H1 (cell line): ENCODE results near the gene ALG9. TPM values are rescaled to one million over a fixed set of nuclear protein-coding genes. Genes with fewer than 3 reads are reported as not detected.

ENCODE experiments used
- CTCF ChIA-PET: fragments of 300-600 bp; sonication (Branson Sonifier 250); formaldehyde crosslinking; loops from one replicate; lab custom pipeline; 2021; ENCODE audit not compliant: partially characterized antibody; lab: Charles Lee
- POLR2A ChIA-PET: fragments of 300-600 bp; sonication (Branson Sonifier 250); formaldehyde crosslinking; loops from one replicate; lab custom pipeline; 2021; ENCODE audit warnings: inconsistent platforms; ENCODE audit not compliant: partially characterized antibody; lab: Charles Lee
- DNase-seq, 2 experiments: peaks; one replicate each; pipeline versions ENCODE4 v3.0.0 to v3.0.0-alpha.2; 2010 to 2022; ENCODE audit warnings: low spot score in 2 of 2, low read depth in 1 of 2, mixed read lengths in 1 of 2
- FAIRE-seq: peaks from 2 replicates; lab custom pipeline; 2011; peaks lifted over from hg19 to GRCh38; lab: Jason Lieb, UNC
- H2AFZ ChIP-seq: 2 replicates; pipeline ENCODE4 v1.8.1; 2012; ENCODE audit warnings: low read length, inconsistent platforms
- H2AK5ac ChIP-seq: 2 replicates; pipeline ENCODE4 v1.6.1; 2013; ENCODE audit warnings: low read depth, low read length
- H2BK120ac ChIP-seq: replicated peaks from 2 replicates; pipeline ENCODE3; 2013; ENCODE audit warnings: low read depth, low read length, inconsistent platforms
- H2BK12ac ChIP-seq: 2 replicates; pipeline ENCODE4 v1.6.1; 2013; ENCODE audit warnings: low read depth, low read length
- H2BK15ac ChIP-seq: 2 replicates; pipeline ENCODE4 v1.6.1; 2013; ENCODE audit warnings: low read length
- H2BK20ac ChIP-seq: 2 replicates; pipeline ENCODE4 v1.6.1; 2013; ENCODE audit warnings: low read length
- H2BK5ac ChIP-seq: 2 replicates; pipeline ENCODE4 v1.6.1; 2013; ENCODE audit warnings: low read depth, low read length
- H3K14ac ChIP-seq: 2 replicates; pipeline ENCODE4 v1.6.1; 2013; ENCODE audit warnings: inconsistent platforms; ENCODE audit not compliant: insufficient read length
- H3K18ac ChIP-seq: 2 replicates; pipeline ENCODE4 v1.6.1; 2013; ENCODE audit warnings: low read length; ENCODE audit errors: extremely low read depth
- H3K23ac ChIP-seq: 2 replicates; pipeline ENCODE4 v1.6.1; 2013; ENCODE audit warnings: inconsistent platforms; ENCODE audit not compliant: insufficient read length
- H3K23me2 ChIP-seq: 2 replicates; pipeline ENCODE4 v1.6.1; 2013; ENCODE audit warnings: low read depth, low read length
- H3K27ac ChIP-seq: 2 replicates; pipeline ENCODE4 v1.6.1; 2011; ENCODE audit warnings: low read depth, low read length, inconsistent platforms
- H3K27me3 ChIP-seq, 4 experiments: replicated peaks in 1 of 4; 1 replicate in 1 of 4; 2 replicates in 3 of 4; pipeline versions ENCODE4 v1.6.1 to v1.8.1; 2011 to 2013; ENCODE audit warnings: low read length in 3 of 4, mild to moderate bottlenecking in 3 of 4, inconsistent platforms in 2 of 4, mixed read lengths in 2 of 4, moderate library complexity in 1 of 4; ENCODE audit not compliant: control insufficient read depth in 3 of 4, insufficient read depth in 3 of 4; ENCODE audit errors: extremely low read depth in 1 of 4
- H3K36me3 ChIP-seq, 4 experiments: 2 replicates each; pipeline versions ENCODE4 v1.6.1 to v1.8.1; 2011 to 2013; ENCODE audit warnings: mild to moderate bottlenecking in 4 of 4, low read length in 3 of 4, moderate library complexity in 2 of 4, control low read depth in 1 of 4, inconsistent platforms in 1 of 4; ENCODE audit not compliant: insufficient read depth in 4 of 4, control insufficient read depth in 2 of 4
- H3K4ac ChIP-seq: replicated peaks from 2 replicates; pipeline ENCODE3; 2013; ENCODE audit warnings: low read length, low read depth, mixed read lengths, inconsistent platforms; ENCODE audit not compliant: insufficient read length
- H3K4me1 ChIP-seq, 4 experiments: replicated peaks in 1 of 4; 1 replicate in 1 of 4; 2 replicates in 3 of 4; pipeline versions ENCODE4 v1.6.1 to v1.8.1; 2011 to 2013; ENCODE audit warnings: low read length in 3 of 4, inconsistent platforms in 2 of 4, mixed read lengths in 1 of 4; ENCODE audit not compliant: insufficient read depth in 4 of 4, control insufficient read depth in 3 of 4
- H3K4me2 ChIP-seq, 2 experiments: 2 replicates each; pipeline versions ENCODE4 v1.6.1 to v1.8.1; 2011 to 2013; ENCODE audit warnings: low read depth in 2 of 2, low read length in 2 of 2, control low read depth in 1 of 2, inconsistent platforms in 1 of 2, mild to moderate bottlenecking in 1 of 2; ENCODE audit not compliant: insufficient read depth in 1 of 2
- H3K4me3 ChIP-seq, 4 experiments: fragments of 200-600, 300-600 bp in 1 of 4; sonication (generic), shearing (Covaris generic), sonication (Bioruptor Twin) in 1 of 4; 2 replicates each; pipeline versions ENCODE4 v1.5.1 to v1.8.1; 2011 to 2016; ENCODE audit warnings: low read length in 4 of 4, low read depth in 3 of 4, control low read depth in 2 of 4, inconsistent platforms in 2 of 4, mild to moderate bottlenecking in 2 of 4, mixed read lengths in 1 of 4, moderate library complexity in 1 of 4; ENCODE audit not compliant: insufficient read depth in 2 of 4; ENCODE audit errors: extremely low read depth in 1 of 4
- H3K56ac ChIP-seq: replicated peaks from 2 replicates; pipeline ENCODE3; 2013; ENCODE audit warnings: low read depth, mild to moderate bottlenecking, mixed read lengths, low read length, inconsistent platforms; ENCODE audit not compliant: insufficient read length
- H3K79me1 ChIP-seq: 2 replicates; pipeline ENCODE4 v1.6.1; 2013; ENCODE audit warnings: low read depth, low read length, control low read depth
- H3K79me2 ChIP-seq, 2 experiments: 2 replicates each; pipeline versions ENCODE4 v1.6.1 to v1.8.1; 2012 to 2013; ENCODE audit warnings: low read length in 2 of 2, mild to moderate bottlenecking in 2 of 2, inconsistent platforms in 1 of 2; ENCODE audit not compliant: insufficient read depth in 2 of 2, control insufficient read depth in 1 of 2
- H3K9ac ChIP-seq, 4 experiments: replicated peaks in 1 of 4; 1 replicate in 1 of 4; 2 replicates in 3 of 4; pipeline versions ENCODE4 v1.6.1 to v1.8.1; 2011 to 2013; ENCODE audit warnings: low read depth in 3 of 4, low read length in 3 of 4, control low read depth in 2 of 4, mild to moderate bottlenecking in 2 of 4, moderate library complexity in 2 of 4, inconsistent platforms in 1 of 4; ENCODE audit errors: extremely low read depth in 1 of 4
- H3K9me3 ChIP-seq, 2 experiments: 2 replicates each; pipeline versions ENCODE4 v1.6.1 to v1.8.1; 2012 to 2013; ENCODE audit warnings: mild to moderate bottlenecking in 2 of 2, moderate library complexity in 2 of 2, control low read depth in 1 of 2, inconsistent platforms in 1 of 2, low read depth in 1 of 2, low read length in 1 of 2, mixed read lengths in 1 of 2; ENCODE audit not compliant: insufficient read depth in 2 of 2
- H4K20me1 ChIP-seq, 2 experiments: replicated peaks in 1 of 2; 2 replicates each; pipeline versions ENCODE3 to v1.8.1; 2011 to 2013; ENCODE audit warnings: inconsistent platforms in 2 of 2, low read length in 2 of 2, mild to moderate bottlenecking in 1 of 2; ENCODE audit not compliant: insufficient read depth in 2 of 2, control insufficient read depth in 1 of 2
- H4K5ac ChIP-seq: 2 replicates; pipeline ENCODE4 v1.6.1; 2013; ENCODE audit warnings: low read length, low read depth, mixed read lengths, inconsistent platforms; ENCODE audit not compliant: insufficient read length
- H4K8ac ChIP-seq: 2 replicates; pipeline ENCODE4 v1.8.0; 2013; ENCODE audit warnings: mild to moderate bottlenecking, moderate library complexity, low read length, inconsistent platforms; ENCODE audit not compliant: insufficient read depth; ENCODE audit errors: extremely low read depth
- H4K91ac ChIP-seq: replicated peaks from 2 replicates; pipeline ENCODE3; 2013; ENCODE audit warnings: low read length, mixed read lengths, inconsistent platforms; ENCODE audit not compliant: insufficient read length
- ATF3 ChIP-seq: IDR thresholded peaks from 2 replicates; pipeline ENCODE4 v1.6.1; 2011; ENCODE audit warnings: low read depth, mild to moderate bottlenecking, low read length; ENCODE audit not compliant: insufficient read depth
- EP300 ChIP-seq, 2 experiments: IDR thresholded peaks; 1 replicate in 1 of 2; 2 replicates in 1 of 2; pipeline ENCODE4 v1.6.1; 2011 to 2012; ENCODE audit warnings: low read depth in 2 of 2, low read length in 2 of 2, mild to moderate bottlenecking in 2 of 2, borderline replicate concordance in 1 of 2, inconsistent platforms in 1 of 2, moderate library complexity in 1 of 2
- GTF2F1 ChIP-seq: IDR thresholded peaks from 2 replicates; pipeline ENCODE4 v1.6.1; 2012; ENCODE audit warnings: low read depth, low read length, improper control_type of control experiment, borderline replicate concordance
- KDM4A ChIP-seq: IDR thresholded peaks from one replicate; pipeline ENCODE4 v1.7.1; 2012; ENCODE audit warnings: low read depth, mild to moderate bottlenecking, moderate library complexity, low read length, inconsistent platforms; ENCODE audit not compliant: severe bottlenecking
- MAFK ChIP-seq: IDR thresholded peaks from 2 replicates; pipeline ENCODE4 v1.6.1; 2012; ENCODE audit warnings: low read depth, mild to moderate bottlenecking, improper control_type of control experiment, low read length
- NANOG ChIP-seq: IDR thresholded peaks from 2 replicates; pipeline ENCODE4 v1.6.1; 2011; ENCODE audit warnings: low read length, low read depth, mild to moderate bottlenecking, inconsistent platforms; ENCODE audit not compliant: insufficient read depth, poor library complexity, severe bottlenecking
- RFX5 ChIP-seq: IDR thresholded peaks from 2 replicates; pipeline ENCODE4 v1.6.1; 2011; ENCODE audit warnings: low read depth, low read length, improper control_type of control experiment, borderline replicate concordance
- SRF ChIP-seq: IDR thresholded peaks from 2 replicates; pipeline ENCODE4 v1.6.1; 2011; ENCODE audit warnings: mild to moderate bottlenecking, low read depth, low read length, moderate library complexity
- TAF1 ChIP-seq: IDR thresholded peaks from 2 replicates; pipeline ENCODE4 v1.6.1; 2011; ENCODE audit warnings: mild to moderate bottlenecking, low read depth, low read length
- USF2 ChIP-seq: IDR thresholded peaks from 2 replicates; pipeline ENCODE4 v1.6.1; 2011; ENCODE audit warnings: low read length, improper control_type of control experiment
- WGBS, 2 experiments: shearing (Covaris generic) in 1 of 2; methylation state at CpG; one replicate each; pipeline versions ENCODE4 v1.1.6 to v1.1.7; 2013 to 2015; ENCODE audit warnings: low lambda C conversion rate in 2 of 2, mixed read lengths in 2 of 2, inconsistent platforms in 1 of 2, low coverage in 1 of 2, missing lambda C conversion rate in 1 of 2; ENCODE audit not compliant: insufficient replicate concordance in 2 of 2, insufficient coverage in 1 of 2, insufficient read length in 1 of 2; ENCODE audit errors: extremely low coverage in 1 of 2, missing lambda C conversion rate in 1 of 2; 5-methylcytosine and 5-hydroxymethylcytosine counted together
- polyA plus RNA-seq, 7 experiments: library from polyadenylated mRNA; depleted of rRNA in 3 of 7; stranded (reverse) in 5 of 7; unstranded in 2 of 7; fragments of >200 nt in 5 of 7; fragments of 200-250 nt in 2 of 7; gene quantifications; 1 replicate in 5 of 7; 2 replicates in 1 of 7; 4 replicates in 1 of 7; pipeline versions ENCODE4 v1.2.1 to v1.2.3, GENCODE V29; 2011 to 2013; ENCODE audit warnings: missing spikeins in 2 of 7, mixed read lengths in 2 of 7
- total RNA-seq: library from RNA; stranded (reverse); fragmentation: NEBNext Ultra II Directional; extraction: Animal tissue kit (Norgen Biotek cat#: 25700); gene quantifications from 2 replicates; pipeline ENCODE4 v1.2.1, GENCODE V29; 2021

Gene ALG9
- total and polyA plus RNA-seq, 2 of the 8 experiments (the other 6 are each of a cell fraction or from before 2014, with no cell fraction given) = 23.5 to 24.5 TPM

GRCh38 chr11:111776398-111777093, 94.8 kb downstream of the ALG9 start:
- Histone ChIP-seq H3K14ac (no peak overlapping the region), H2BK5ac (no peak overlapping the region), H3K4me2 (no peak overlapping the region), H3K27ac (no peak overlapping the region), H4K5ac (no peak overlapping the region), H3K27me3 (no peaks in the 10 kb centered on the region), H3K4me3 (no peak overlapping the region), H2BK12ac (no peak overlapping the region), H2BK15ac (no peak overlapping the region), H3K18ac (no peak overlapping the region), H3K9me3 (no peaks in the 10 kb centered on the region), H3K23me2 (no peaks in the 10 kb centered on the region), H2AFZ (no peak overlapping the region), H3K79me1 (no peaks in the 10 kb centered on the region), H3K4me1 (peaks cover 0 to 1% (median under 1%) of the 10 kb centered on the region in 4 experiments; a peak in 2 of 7 replicates), H4K91ac (no peak overlapping the region), H4K8ac (no peak overlapping the region), H2BK20ac (no peak overlapping the region), H2BK120ac (no peak overlapping the region), H3K56ac (no peak overlapping the region), H3K9ac (no peak overlapping the region), H4K20me1 (no peaks in the 10 kb centered on the region), H3K79me2 (no peaks in the 10 kb centered on the region), H3K23ac (no peak overlapping the region), H3K36me3 (no peaks in the 10 kb centered on the region), H2AK5ac (no peak overlapping the region), H3K4ac (no peak overlapping the region)
- WGBS, 2 experiments = 96% methylated on average over 6 of the region's 6 CpGs; no CpG with 5 or more reads in 1 of the 2 experiments
- CTCF ChIA-PET = interaction anchor here (0.6 to 6.3 kb wide), 54 partner anchors 9 to 392 kb away, joined by 3 to 106 read pairs (median 5); partner anchors contain the start of genes PPP2R1B and SIK2
- DNase-seq = no peak
- no peak for FAIRE-seq
- POLR2A ChIA-PET = interaction anchor here (1.6 to 3.7 kb wide), 2 partner anchors 11 to 174 kb away, joined by 4 to 25 read pairs; partner anchors contain the start of gene PPP2R1B
- TF ChIP-seq TAF1 (no peak), SRF (no peak), USF2 (no peak), NANOG (no peak), MAFK (no peak), KDM4A (no peak), GTF2F1 (no peak), ATF3 (no peak), RFX5 (no peak), EP300 (IDR thresholded peaks at IDR 0.05; ENCODE audit: borderline replicate concordance in 1 of 2, low read depth in 2 of 2, low read length in 2 of 2) (no peak)
